H1 (cell line): ENCODE results near the gene SMS. TPM values are rescaled to one million over a fixed set of nuclear protein-coding genes. Genes with fewer than 3 reads are reported as not detected.

ENCODE experiments used
- CTCF ChIA-PET: fragments of 300-600 bp; sonication (Branson Sonifier 250); formaldehyde crosslinking; loops from one replicate; lab custom pipeline; 2021; ENCODE audit not compliant: partially characterized antibody; lab: Charles Lee
- POLR2A ChIA-PET: fragments of 300-600 bp; sonication (Branson Sonifier 250); formaldehyde crosslinking; loops from one replicate; lab custom pipeline; 2021; ENCODE audit warnings: inconsistent platforms; ENCODE audit not compliant: partially characterized antibody; lab: Charles Lee
- DNase-seq, 2 experiments: peaks; one replicate each; pipeline versions ENCODE4 v3.0.0 to v3.0.0-alpha.2; 2010 to 2022; ENCODE audit warnings: low spot score in 2 of 2, low read depth in 1 of 2, mixed read lengths in 1 of 2
- FAIRE-seq: peaks from 2 replicates; lab custom pipeline; 2011; peaks lifted over from hg19 to GRCh38; lab: Jason Lieb, UNC
- H2AFZ ChIP-seq: 2 replicates; pipeline ENCODE4 v1.8.1; 2012; ENCODE audit warnings: low read length, inconsistent platforms
- H2AK5ac ChIP-seq: 2 replicates; pipeline ENCODE4 v1.6.1; 2013; ENCODE audit warnings: low read depth, low read length
- H2BK120ac ChIP-seq: replicated peaks from 2 replicates; pipeline ENCODE3; 2013; ENCODE audit warnings: low read depth, low read length, inconsistent platforms
- H2BK12ac ChIP-seq: 2 replicates; pipeline ENCODE4 v1.6.1; 2013; ENCODE audit warnings: low read depth, low read length
- H2BK15ac ChIP-seq: 2 replicates; pipeline ENCODE4 v1.6.1; 2013; ENCODE audit warnings: low read length
- H2BK20ac ChIP-seq: 2 replicates; pipeline ENCODE4 v1.6.1; 2013; ENCODE audit warnings: low read length
- H2BK5ac ChIP-seq: 2 replicates; pipeline ENCODE4 v1.6.1; 2013; ENCODE audit warnings: low read depth, low read length
- H3K14ac ChIP-seq: 2 replicates; pipeline ENCODE4 v1.6.1; 2013; ENCODE audit warnings: inconsistent platforms; ENCODE audit not compliant: insufficient read length
- H3K18ac ChIP-seq: 2 replicates; pipeline ENCODE4 v1.6.1; 2013; ENCODE audit warnings: low read length; ENCODE audit errors: extremely low read depth
- H3K23ac ChIP-seq: 2 replicates; pipeline ENCODE4 v1.6.1; 2013; ENCODE audit warnings: inconsistent platforms; ENCODE audit not compliant: insufficient read length
- H3K23me2 ChIP-seq: 2 replicates; pipeline ENCODE4 v1.6.1; 2013; ENCODE audit warnings: low read depth, low read length
- H3K27ac ChIP-seq: 2 replicates; pipeline ENCODE4 v1.6.1; 2011; ENCODE audit warnings: low read depth, low read length, inconsistent platforms
- H3K27me3 ChIP-seq, 4 experiments: replicated peaks in 1 of 4; 1 replicate in 1 of 4; 2 replicates in 3 of 4; pipeline versions ENCODE4 v1.6.1 to v1.8.1; 2011 to 2013; ENCODE audit warnings: low read length in 3 of 4, mild to moderate bottlenecking in 3 of 4, inconsistent platforms in 2 of 4, mixed read lengths in 2 of 4, moderate library complexity in 1 of 4; ENCODE audit not compliant: control insufficient read depth in 3 of 4, insufficient read depth in 3 of 4; ENCODE audit errors: extremely low read depth in 1 of 4
- H3K36me3 ChIP-seq, 4 experiments: 2 replicates each; pipeline versions ENCODE4 v1.6.1 to v1.8.1; 2011 to 2013; ENCODE audit warnings: mild to moderate bottlenecking in 4 of 4, low read length in 3 of 4, moderate library complexity in 2 of 4, control low read depth in 1 of 4, inconsistent platforms in 1 of 4; ENCODE audit not compliant: insufficient read depth in 4 of 4, control insufficient read depth in 2 of 4
- H3K4ac ChIP-seq: replicated peaks from 2 replicates; pipeline ENCODE3; 2013; ENCODE audit warnings: low read length, low read depth, mixed read lengths, inconsistent platforms; ENCODE audit not compliant: insufficient read length
- H3K4me1 ChIP-seq, 4 experiments: replicated peaks in 1 of 4; 1 replicate in 1 of 4; 2 replicates in 3 of 4; pipeline versions ENCODE4 v1.6.1 to v1.8.1; 2011 to 2013; ENCODE audit warnings: low read length in 3 of 4, inconsistent platforms in 2 of 4, mixed read lengths in 1 of 4; ENCODE audit not compliant: insufficient read depth in 4 of 4, control insufficient read depth in 3 of 4
- H3K4me2 ChIP-seq, 2 experiments: 2 replicates each; pipeline versions ENCODE4 v1.6.1 to v1.8.1; 2011 to 2013; ENCODE audit warnings: low read depth in 2 of 2, low read length in 2 of 2, control low read depth in 1 of 2, inconsistent platforms in 1 of 2, mild to moderate bottlenecking in 1 of 2; ENCODE audit not compliant: insufficient read depth in 1 of 2
- H3K4me3 ChIP-seq, 4 experiments: fragments of 200-600, 300-600 bp in 1 of 4; sonication (generic), shearing (Covaris generic), sonication (Bioruptor Twin) in 1 of 4; 2 replicates each; pipeline versions ENCODE4 v1.5.1 to v1.8.1; 2011 to 2016; ENCODE audit warnings: low read length in 4 of 4, low read depth in 3 of 4, control low read depth in 2 of 4, inconsistent platforms in 2 of 4, mild to moderate bottlenecking in 2 of 4, mixed read lengths in 1 of 4, moderate library complexity in 1 of 4; ENCODE audit not compliant: insufficient read depth in 2 of 4; ENCODE audit errors: extremely low read depth in 1 of 4
- H3K56ac ChIP-seq: replicated peaks from 2 replicates; pipeline ENCODE3; 2013; ENCODE audit warnings: low read depth, mild to moderate bottlenecking, mixed read lengths, low read length, inconsistent platforms; ENCODE audit not compliant: insufficient read length
- H3K79me1 ChIP-seq: 2 replicates; pipeline ENCODE4 v1.6.1; 2013; ENCODE audit warnings: low read depth, low read length, control low read depth
- H3K79me2 ChIP-seq, 2 experiments: 2 replicates each; pipeline versions ENCODE4 v1.6.1 to v1.8.1; 2012 to 2013; ENCODE audit warnings: low read length in 2 of 2, mild to moderate bottlenecking in 2 of 2, inconsistent platforms in 1 of 2; ENCODE audit not compliant: insufficient read depth in 2 of 2, control insufficient read depth in 1 of 2
- H3K9ac ChIP-seq, 4 experiments: replicated peaks in 1 of 4; 1 replicate in 1 of 4; 2 replicates in 3 of 4; pipeline versions ENCODE4 v1.6.1 to v1.8.1; 2011 to 2013; ENCODE audit warnings: low read depth in 3 of 4, low read length in 3 of 4, control low read depth in 2 of 4, mild to moderate bottlenecking in 2 of 4, moderate library complexity in 2 of 4, inconsistent platforms in 1 of 4; ENCODE audit errors: extremely low read depth in 1 of 4
- H3K9me3 ChIP-seq, 2 experiments: 2 replicates each; pipeline versions ENCODE4 v1.6.1 to v1.8.1; 2012 to 2013; ENCODE audit warnings: mild to moderate bottlenecking in 2 of 2, moderate library complexity in 2 of 2, control low read depth in 1 of 2, inconsistent platforms in 1 of 2, low read depth in 1 of 2, low read length in 1 of 2, mixed read lengths in 1 of 2; ENCODE audit not compliant: insufficient read depth in 2 of 2
- H4K20me1 ChIP-seq, 2 experiments: replicated peaks in 1 of 2; 2 replicates each; pipeline versions ENCODE3 to v1.8.1; 2011 to 2013; ENCODE audit warnings: inconsistent platforms in 2 of 2, low read length in 2 of 2, mild to moderate bottlenecking in 1 of 2; ENCODE audit not compliant: insufficient read depth in 2 of 2, control insufficient read depth in 1 of 2
- H4K5ac ChIP-seq: 2 replicates; pipeline ENCODE4 v1.6.1; 2013; ENCODE audit warnings: low read length, low read depth, mixed read lengths, inconsistent platforms; ENCODE audit not compliant: insufficient read length
- H4K8ac ChIP-seq: 2 replicates; pipeline ENCODE4 v1.8.0; 2013; ENCODE audit warnings: mild to moderate bottlenecking, moderate library complexity, low read length, inconsistent platforms; ENCODE audit not compliant: insufficient read depth; ENCODE audit errors: extremely low read depth
- H4K91ac ChIP-seq: replicated peaks from 2 replicates; pipeline ENCODE3; 2013; ENCODE audit warnings: low read length, mixed read lengths, inconsistent platforms; ENCODE audit not compliant: insufficient read length
- BCL11A ChIP-seq, 2 experiments: IDR thresholded peaks; one replicate each; pipeline ENCODE4 v1.6.1; 2011; ENCODE audit warnings: low read depth in 2 of 2, low read length in 2 of 2, mild to moderate bottlenecking in 2 of 2
- JUN ChIP-seq: IDR thresholded peaks from 2 replicates; pipeline ENCODE4 v1.6.1; 2011; ENCODE audit warnings: low read depth, mild to moderate bottlenecking, improper control_type of control experiment, low read length
- JUND ChIP-seq: IDR thresholded peaks from 2 replicates; pipeline ENCODE4 v1.6.1; 2011; ENCODE audit warnings: mild to moderate bottlenecking, improper control_type of control experiment, low read length
- RBBP5 ChIP-seq: IDR thresholded peaks from 2 replicates; pipeline ENCODE4 v1.7.1; 2012; ENCODE audit warnings: low read depth, mild to moderate bottlenecking, inconsistent platforms, low read length, moderate library complexity, borderline replicate concordance
- TBP ChIP-seq: IDR thresholded peaks from 2 replicates; pipeline ENCODE4 v1.6.1; 2011; ENCODE audit warnings: low read depth, low read length, improper control_type of control experiment
- WGBS, 2 experiments: shearing (Covaris generic) in 1 of 2; methylation state at CpG; one replicate each; pipeline versions ENCODE4 v1.1.6 to v1.1.7; 2013 to 2015; ENCODE audit warnings: low lambda C conversion rate in 2 of 2, mixed read lengths in 2 of 2, inconsistent platforms in 1 of 2, low coverage in 1 of 2, missing lambda C conversion rate in 1 of 2; ENCODE audit not compliant: insufficient replicate concordance in 2 of 2, insufficient coverage in 1 of 2, insufficient read length in 1 of 2; ENCODE audit errors: extremely low coverage in 1 of 2, missing lambda C conversion rate in 1 of 2; 5-methylcytosine and 5-hydroxymethylcytosine counted together
- polyA plus RNA-seq, 7 experiments: library from polyadenylated mRNA; depleted of rRNA in 3 of 7; stranded (reverse) in 5 of 7; unstranded in 2 of 7; fragments of >200 nt in 5 of 7; fragments of 200-250 nt in 2 of 7; gene quantifications; 1 replicate in 5 of 7; 2 replicates in 1 of 7; 4 replicates in 1 of 7; pipeline versions ENCODE4 v1.2.1 to v1.2.3, GENCODE V29; 2011 to 2013; ENCODE audit warnings: missing spikeins in 2 of 7, mixed read lengths in 2 of 7
- total RNA-seq: library from RNA; stranded (reverse); fragmentation: NEBNext Ultra II Directional; extraction: Animal tissue kit (Norgen Biotek cat#: 25700); gene quantifications from 2 replicates; pipeline ENCODE4 v1.2.1, GENCODE V29; 2021

Gene SMS
- total and polyA plus RNA-seq, 2 of the 8 experiments (the other 6 are each of a cell fraction or from before 2014, with no cell fraction given) = 66.3 to 256 TPM

DNA sequence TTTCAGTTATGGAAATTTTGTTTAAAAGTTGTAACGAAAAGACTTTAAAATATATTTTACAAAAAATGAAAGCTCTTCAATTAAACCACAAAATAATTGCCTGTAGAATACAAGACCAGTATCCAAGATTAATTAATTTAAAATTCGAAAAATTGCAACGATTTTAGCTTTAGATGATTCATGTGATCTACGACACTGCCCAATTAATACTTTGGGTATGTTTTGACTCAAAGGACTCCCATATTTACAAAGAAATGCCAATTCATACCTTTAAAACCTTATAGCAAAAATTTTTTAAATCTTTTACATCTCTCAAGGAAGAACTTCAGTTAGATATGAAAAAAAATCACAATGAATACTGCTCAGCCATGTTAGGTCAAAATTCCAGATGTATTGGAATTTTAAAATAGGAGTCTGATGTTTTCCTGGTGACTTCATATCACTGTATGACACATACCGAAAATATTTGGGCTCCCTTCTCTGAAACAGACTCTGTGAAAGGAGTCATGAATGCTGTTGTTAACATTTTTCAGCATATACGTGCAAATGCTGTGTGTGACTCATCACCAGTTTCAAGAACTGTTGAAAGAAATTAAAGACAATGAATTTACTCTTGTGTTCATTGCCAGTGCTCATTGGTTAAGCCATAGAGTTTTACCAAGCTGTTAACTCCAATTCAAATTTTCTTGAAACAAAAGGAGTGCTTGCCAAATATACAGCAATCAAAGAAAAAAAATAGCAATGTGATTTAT lies 13.8 kb upstream of the SMS start:
- Histone ChIP-seq H3K18ac (no peak overlapping the region), H3K27ac (no peak overlapping the region), H4K91ac (no peak overlapping the region), H4K20me1 (no peaks in the 10 kb centered on the region), H3K4me2 (no peak overlapping the region), H2BK120ac (no peak overlapping the region), H2BK12ac (no peak overlapping the region), H3K4ac (no peak overlapping the region), H4K5ac (no peak overlapping the region), H2BK15ac (no peak overlapping the region), H3K27me3 (no peaks in the 10 kb centered on the region), H2AK5ac (no peak overlapping the region), H3K79me1 (no peaks in the 10 kb centered on the region), H2BK20ac (no peak overlapping the region), H3K23me2 (no peaks in the 10 kb centered on the region), H3K56ac (no peak overlapping the region), H3K4me1 (peaks cover 0 to 4% (median 0%) of the 10 kb centered on the region in 4 experiments; a peak in 1 of 7 replicates), H3K14ac (no peak overlapping the region), H2AFZ (no peak overlapping the region), H3K23ac (no peak overlapping the region), H4K8ac (no peak overlapping the region), H3K9me3 (no peaks in the 10 kb centered on the region), H3K79me2 (no peaks in the 10 kb centered on the region), H3K9ac (no peak overlapping the region), H2BK5ac (no peak overlapping the region), H3K36me3 (no peaks in the 10 kb centered on the region), H3K4me3 (no peak overlapping the region)
- ChIA-PET CTCF (interaction anchor here (1.0 kb wide), 1 partner anchor 10 kb away, joined by 4 read pairs; no protein-coding TSS in a partner anchor), POLR2A (interaction anchor here (1.1 to 2.0 kb wide), 4 partner anchors 13 to 87 kb away, joined by 3 to 4 read pairs (median 3); partner anchors contain the start of gene MBTPS2)
- no peak for DNase-seq
- peak; percentile 28 for FAIRE-seq
- 58% methylated on average over 6 of the region's 6 CpGs; no CpG with 5 or more reads in 1 of the 2 experiments for WGBS, 2 experiments
- no peak for TF ChIP-seq BCL11A (IDR thresholded peaks at IDR 0.05; ENCODE audit: low read depth in 2 of 2, low read length in 2 of 2)
- peak; percentile 59; the same call in 1 of the 2 replicates for TF ChIP-seq JUN
- TF ChIP-seq RBBP5 = no peak
- TF ChIP-seq JUND = peak; percentile 79
- no peak for TF ChIP-seq TBP
